HG02588 (cell line): ENCODE measurements around the gene FHOD3.

Source experiments
- ATAC-seq: cut with Tn5 transposase; IDR thresholded peaks from one replicate; pipeline ENCODE4 v1.9.1; 2021; ENCODE audit warnings: mild to moderate bottlenecking, moderate library complexity; ENCODE audit not compliant: unreplicated experiment

FHOD3 gene

GRCh38 chr18:36295880-36296301, 1.6 kb upstream of the FHOD3 start:
- ATAC-seq: no peak

- peak; percentile 15 for ATAC-seq
These were observed 680 bp upstream of the FHOD3 start for GRCh38 chr18:36296650-36297416.

GRCh38 chr18:36298126-36298741, 721 bp downstream of the FHOD3 start:
- peak; percentile 25 for ATAC-seq

- no peak for ATAC-seq
These were observed 1.5 kb downstream of the FHOD3 start for GRCh38 chr18:36299015-36299414.

- no peak for ATAC-seq
These were observed 2.7 kb downstream of the FHOD3 start for GRCh38 chr18:36300211-36300610.

- no peak for ATAC-seq
These were observed 4.4 kb downstream of the FHOD3 start for GRCh38 chr18:36301884-36302283.

GRCh38 chr18:36302676-36303075, 5.2 kb downstream of the FHOD3 start:
- no peak for ATAC-seq

GRCh38 chr18:36303211-36303844, 5.8 kb downstream of the FHOD3 start:
- no peak for ATAC-seq

GRCh38 chr18:36304723-36305122, 7.2 kb downstream of the FHOD3 start:
- ATAC-seq: no peak

GRCh38 chr18:36305375-36305774, 7.9 kb downstream of the FHOD3 start:
- no peak for ATAC-seq

- ATAC-seq: no peak
These were observed 10.0 kb downstream of the FHOD3 start for GRCh38 chr18:36307513-36307912.

- no peak for ATAC-seq
These were observed 11.4 kb downstream of the FHOD3 start for GRCh38 chr18:36308711-36309435.

GRCh38 chr18:36309436-36310391, 12.2 kb downstream of the FHOD3 start:
- ATAC-seq: no peak

- no peak for ATAC-seq
These were observed 13.6 kb downstream of the FHOD3 start for GRCh38 chr18:36311026-36311570.

GRCh38 chr18:36312806-36313395, 15.4 kb downstream of the FHOD3 start:
- ATAC-seq: no peak

- no peak for ATAC-seq
These were observed 16.6 kb downstream of the FHOD3 start for GRCh38 chr18:36314098-36314497.

GRCh38 chr18:36314754-36315153, 17.2 kb downstream of the FHOD3 start:
- ATAC-seq: no peak

- ATAC-seq: no peak
These were observed 18.2 kb downstream of the FHOD3 start for GRCh38 chr18:36315736-36316135.

GRCh38 chr18:36316246-36316645, 18.7 kb downstream of the FHOD3 start:
- no peak for ATAC-seq
